Right lobe of liver (tissue), 6 donors: ENCODE data around the gene SLC17A8. TPM values are rescaled to one million over a fixed set of nuclear protein-coding genes. Genes with fewer than 3 reads are reported as not detected.

ENCODE experiments used
- ATAC-seq, 4 donors: fragments of 200-7000 bp; cut with Tn5 transposase; one replicate each; pipeline ENCODE4 v1.9.1; 2020; ENCODE audit warnings: mild to moderate bottlenecking in 4 of 4, moderate library complexity in 4 of 4
- DNase-seq, 3 donors: peaks; one replicate each; pipeline ENCODE4 v3.0.0-alpha.2; 2020
- H3K27ac ChIP-seq, 3 donors: fragments of 200-600 bp; one replicate each; pipeline ENCODE4 v1.8.0; 2022
- H3K27me3 ChIP-seq, 2 donors: fragments of 200-600 bp; one replicate each; pipeline ENCODE4 v1.8.0; 2022
- H3K36me3 ChIP-seq, 4 donors: fragments of 200-600 bp; sonication (generic) in 1 of 4; one replicate each; pipeline versions ENCODE4 v1.5.1 to v1.8.0; 2017 to 2022; ENCODE audit warnings: control low read depth in 1 of 4
- H3K4me1 ChIP-seq, 4 donors: fragments of 200-600 bp; sonication (generic) in 1 of 4; one replicate each; pipeline versions ENCODE4 v1.5.1 to v1.8.0; 2017 to 2022; ENCODE audit warnings: control low read depth in 1 of 4
- H3K4me3 ChIP-seq, 3 donors: fragments of 200-600 bp; one replicate each; pipeline ENCODE4 v1.8.0; 2022
- H3K9me3 ChIP-seq, 4 donors: fragments of 200-600 bp; sonication (generic) in 1 of 4; one replicate each; pipeline versions ENCODE4 v1.5.1 to v1.8.0; 2017 to 2022; ENCODE audit warnings: control low read depth in 1 of 4
- POLR2A ChIP-seq: fragments of 450-650 bp; IDR thresholded peaks from one replicate; pipeline ENCODE4 v1.6.1; 2017; ENCODE audit warnings: antibody characterized with exemption, mild to moderate bottlenecking
- WGBS: methylation state at CpG from one replicate; pipeline ENCODE4 v1.1.6; 2018; ENCODE audit warnings: low coverage, low lambda C conversion rate; ENCODE audit not compliant: insufficient coverage; ENCODE audit errors: missing lambda C conversion rate; 5-methylcytosine and 5-hydroxymethylcytosine counted together
- intact Hi-C, 2 donors: fragments of 100-400 bp; cut with DNase I; formaldehyde crosslinking; loops; one replicate each; pipeline versions ENCODE4 v1.11.2 to v1.14.1; 2022
- total RNA-seq, 6 experiments: library from RNA; depleted of rRNA in 2 of 6; stranded (reverse); fragments of >200 nt in 2 of 6; fragmentation: NEBNext Ultra II Directional in 3 of 6; extraction: Animal tissue kit (Norgen Biotek cat#: 25700) in 3 of 6; gene quantifications; one replicate each; pipeline versions ENCODE4 v1.1.0 to v1.2.4, GENCODE V29; 2016 to 2023
- TF ChIP-seq, protein P1 (sequence below), 4 donors: fragments of 200-600 bp in 3 of 4; fragments of 450-650 bp in 1 of 4; IDR thresholded peaks; one replicate each; pipeline versions ENCODE4 v1.5.1 to v1.8.0; 2016 to 2022; ENCODE audit warnings: antibody characterized with exemption in 4 of 4, mild to moderate bottlenecking in 2 of 4
- donor health status: DM: no; HTN: yes; CAD: no.
- donor health status: DM: no; HTN: no; CAD: no.
- donor health status: DM: no; HTN: no; CAD: no.
- donor health status: DM: no; HTN: yes; CAD: no.
- donor health status: DM: no; HTN: yes; CAD: no.

SLC17A8 gene
- total RNA-seq, 6 experiments from 2014 or later, result 0.06 to 0.51 (median 0.23) TPM

GRCh38 chr12:100439797-100440196 lies 82.9 kb downstream of the SLC17A8 start:
- Histone ChIP-seq H3K9me3 (no peaks in the 10 kb centered on the region), H3K27me3 (no peaks in the 10 kb centered on the region), H3K4me3 (no peak overlapping the region), H3K27ac (no peak overlapping the region), H3K4me1 (peaks cover 0 to 77% (median 24%) of the 10 kb centered on the region in 4 donors), H3K36me3 (no peaks in the 10 kb centered on the region)
- TF ChIP-seq POLR2A, result no peak
- TF ChIP-seq, protein P1, sequence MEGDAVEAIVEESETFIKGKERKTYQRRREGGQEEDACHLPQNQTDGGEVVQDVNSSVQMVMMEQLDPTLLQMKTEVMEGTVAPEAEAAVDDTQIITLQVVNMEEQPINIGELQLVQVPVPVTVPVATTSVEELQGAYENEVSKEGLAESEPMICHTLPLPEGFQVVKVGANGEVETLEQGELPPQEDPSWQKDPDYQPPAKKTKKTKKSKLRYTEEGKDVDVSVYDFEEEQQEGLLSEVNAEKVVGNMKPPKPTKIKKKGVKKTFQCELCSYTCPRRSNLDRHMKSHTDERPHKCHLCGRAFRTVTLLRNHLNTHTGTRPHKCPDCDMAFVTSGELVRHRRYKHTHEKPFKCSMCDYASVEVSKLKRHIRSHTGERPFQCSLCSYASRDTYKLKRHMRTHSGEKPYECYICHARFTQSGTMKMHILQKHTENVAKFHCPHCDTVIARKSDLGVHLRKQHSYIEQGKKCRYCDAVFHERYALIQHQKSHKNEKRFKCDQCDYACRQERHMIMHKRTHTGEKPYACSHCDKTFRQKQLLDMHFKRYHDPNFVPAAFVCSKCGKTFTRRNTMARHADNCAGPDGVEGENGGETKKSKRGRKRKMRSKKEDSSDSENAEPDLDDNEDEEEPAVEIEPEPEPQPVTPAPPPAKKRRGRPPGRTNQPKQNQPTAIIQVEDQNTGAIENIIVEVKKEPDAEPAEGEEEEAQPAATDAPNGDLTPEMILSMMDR (IDR thresholded peaks at IDR 0.05), result no peak
- DNase-seq (no peak), ATAC-seq (no peak)
- 79% methylated on average over 2 of the region's 2 CpGs for WGBS
- intact Hi-C loops, result no loop called here

- TF ChIP-seq, protein P1 (IDR thresholded peaks at IDR 0.05), result no peak
- no peak for TF ChIP-seq POLR2A
- Histone ChIP-seq H3K36me3 (no peaks in the 10 kb centered on the region), H3K4me1 (peaks cover 0 to 70% (median 14%) of the 10 kb centered on the region in 4 donors), H3K27me3 (no peaks in the 10 kb centered on the region), H3K27ac (peak overlapping the region; percentile 2 to 56 (median 47)), H3K4me3 (no peak overlapping the region), H3K9me3 (no peaks in the 10 kb centered on the region)
- ATAC-seq, result peak; percentile 23 to 41 (median 30)
- DNase-seq, result no peak
- WGBS, result 25% methylated on average over 1 of the region's 1 CpG
- intact Hi-C loops, result no loop called here
Measured at GRCh38 chr12:100442403-100442802, 85.5 kb downstream of the SLC17A8 start.

- TF ChIP-seq, protein P1 (IDR thresholded peaks at IDR 0.05), result no peak
- no peak for TF ChIP-seq POLR2A
- Histone ChIP-seq H3K4me1 (peaks cover 0 to 61% (median 11%) of the 10 kb centered on the region in 4 donors), H3K36me3 (no peaks in the 10 kb centered on the region), H3K9me3 (no peaks in the 10 kb centered on the region), H3K27me3 (no peaks in the 10 kb centered on the region), H3K27ac (peak overlapping the region in 2 of 3 donors; percentile 47 to 56), H3K4me3 (no peak overlapping the region)
- 7% methylated on average over 1 of the region's 1 CpG for WGBS
- DNase-seq, result no peak
- intact Hi-C loops, result no loop called here
- peak; percentile 34 to 63 (median 53) for ATAC-seq
Measured at GRCh38 chr12:100443434-100443833, 86.6 kb downstream of the SLC17A8 start.

GRCh38 chr12:100445081-100445481 lies 88.2 kb downstream of the SLC17A8 start:
- peak in 1 of 3 donors; percentile 77 for DNase-seq
- TF ChIP-seq, protein P1 (IDR thresholded peaks at IDR 0.05), result no peak
- TF ChIP-seq POLR2A, result no peak
- Histone ChIP-seq H3K4me3 (peak overlapping the region in 1 of 3 donors; percentile 21), H3K4me1 (peaks cover 0 to 49% (median 10%) of the 10 kb centered on the region in 4 donors), H3K27ac (peak overlapping the region; percentile 46 to 66 (median 60)), H3K27me3 (no peaks in the 10 kb centered on the region), H3K9me3 (no peaks in the 10 kb centered on the region), H3K36me3 (no peaks in the 10 kb centered on the region)
- peak; percentile 74 to 91 (median 75) for ATAC-seq
- 16% methylated on average over 4 of the region's 4 CpGs for WGBS
- intact Hi-C loops, result no loop called here
